GM21737 (cell line): Measurements from ENCODE around the gene TTC28.

ENCODE experiments used
- ATAC-seq: cut with Tn5 transposase; IDR thresholded peaks from one replicate; pipeline ENCODE4 v1.9.1; 2021; ENCODE audit warnings: mild to moderate bottlenecking, moderate library complexity; ENCODE audit not compliant: unreplicated experiment

Gene TTC28

GRCh38 chr22:28412109-28412508, 267.5 kb downstream of the TTC28 start:
- no peak for ATAC-seq

- no peak for ATAC-seq
These were observed 268.5 kb downstream of the TTC28 start for GRCh38 chr22:28411125-28411524.

DNA sequence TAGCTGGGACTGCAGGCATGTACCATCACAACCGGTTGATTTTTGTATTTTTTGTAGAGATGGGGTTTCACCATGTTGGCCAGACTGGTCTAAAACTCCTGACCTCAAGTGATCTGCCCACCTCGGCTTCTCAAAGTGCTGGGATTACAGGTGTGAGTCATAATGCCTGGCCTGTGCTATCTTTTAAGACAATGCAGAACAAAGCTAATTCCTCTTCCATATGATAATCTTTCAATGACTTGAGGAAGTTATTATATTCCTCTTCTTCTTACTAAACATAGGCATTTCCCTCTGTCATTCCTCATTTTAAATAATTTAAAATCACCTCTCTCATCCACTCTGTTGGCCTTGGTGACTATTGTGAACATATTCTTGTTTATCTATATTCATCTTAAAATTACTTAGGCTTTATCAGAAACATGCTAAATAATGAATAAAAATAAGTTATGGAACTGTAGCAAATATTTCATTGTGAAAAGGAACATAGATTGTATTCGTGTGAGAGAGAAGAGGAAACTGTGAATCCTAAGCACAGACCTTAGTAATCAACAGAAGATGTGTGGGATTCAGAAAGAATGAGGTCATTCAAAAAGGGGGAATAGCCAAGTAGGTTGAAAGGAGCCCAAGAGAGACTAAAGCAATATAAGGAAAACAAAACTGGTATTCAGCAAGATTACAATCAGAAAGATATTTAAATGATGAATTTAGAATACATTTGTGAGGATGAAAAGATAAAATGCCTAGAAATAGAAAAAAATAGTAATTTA, 269.4 kb downstream of the TTC28 start:
- ATAC-seq = no peak

GRCh38 chr22:28408709-28409108, 270.9 kb downstream of the TTC28 start:
- no peak for ATAC-seq

- no peak for ATAC-seq
These were observed 272.0 kb downstream of the TTC28 start for GRCh38 chr22:28407645-28408044.

- ATAC-seq = no peak
These were observed 273.4 kb downstream of the TTC28 start for GRCh38 chr22:28406246-28406645.

- no peak for ATAC-seq
These were observed 274.1 kb downstream of the TTC28 start for GRCh38 chr22:28405588-28405987.

GRCh38 chr22:28402539-28402938, 277.1 kb downstream of the TTC28 start:
- ATAC-seq = no peak

DNA sequence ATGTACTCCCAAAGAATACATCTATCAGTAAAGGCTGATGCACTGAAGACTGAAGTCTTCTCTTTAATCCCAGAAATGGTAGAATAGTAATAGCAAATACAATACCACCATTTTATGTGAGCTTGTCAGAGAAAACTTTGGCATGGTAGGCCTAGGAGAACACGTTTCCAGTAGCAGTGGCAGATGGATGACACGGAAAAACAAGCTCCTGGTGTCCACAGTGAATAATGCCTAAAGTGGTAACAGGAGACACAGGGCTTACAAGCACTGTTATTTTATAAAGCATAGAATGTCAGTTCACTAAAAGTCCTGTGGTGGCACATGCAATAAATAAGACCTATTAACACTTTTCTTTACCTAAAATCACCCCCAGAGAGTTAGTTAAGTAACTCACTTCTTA, 277.6 kb downstream of the TTC28 start:
- no peak for ATAC-seq

DNA sequence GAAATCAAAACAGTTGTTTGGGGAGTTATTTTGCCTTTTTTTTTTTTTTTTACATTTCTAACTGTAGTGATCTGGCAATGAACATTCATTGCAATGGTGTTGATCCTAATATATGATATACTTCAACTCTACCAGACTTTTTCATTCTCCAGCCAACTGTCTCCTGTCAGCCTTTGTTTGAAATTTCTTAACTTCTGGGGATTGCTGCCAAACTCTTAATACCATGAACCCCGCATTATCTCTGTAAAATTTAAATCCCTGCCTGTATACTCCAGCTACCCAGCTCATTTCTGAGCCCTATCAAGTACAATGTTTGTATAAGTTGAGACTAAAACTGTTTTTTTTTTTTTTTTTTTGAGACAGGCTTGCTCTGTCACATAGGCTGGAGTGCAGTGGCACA, 280.7 kb downstream of the TTC28 start:
- ATAC-seq = no peak

DNA sequence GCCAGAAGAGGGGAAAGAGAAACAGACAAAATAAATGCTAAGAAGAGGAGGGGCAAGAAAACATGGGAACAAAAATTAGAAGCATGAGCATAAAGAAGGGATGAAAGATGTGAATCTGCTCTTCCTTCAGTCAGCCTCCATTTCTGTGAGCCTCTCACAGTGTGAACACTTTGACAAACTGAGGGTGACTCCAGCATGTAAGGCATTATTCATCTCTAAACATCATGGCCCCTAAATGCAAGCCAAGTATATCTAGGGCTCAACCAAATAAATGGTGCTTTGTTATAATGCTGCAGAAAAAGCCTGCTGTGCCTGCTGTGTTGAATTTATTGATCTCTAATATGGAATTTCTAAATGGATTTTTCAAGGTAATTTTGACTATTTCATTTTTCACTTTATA, 281.3 kb downstream of the TTC28 start:
- no peak for ATAC-seq

- no peak for ATAC-seq
These were observed 282.3 kb downstream of the TTC28 start for GRCh38 chr22:28397306-28397705.

DNA sequence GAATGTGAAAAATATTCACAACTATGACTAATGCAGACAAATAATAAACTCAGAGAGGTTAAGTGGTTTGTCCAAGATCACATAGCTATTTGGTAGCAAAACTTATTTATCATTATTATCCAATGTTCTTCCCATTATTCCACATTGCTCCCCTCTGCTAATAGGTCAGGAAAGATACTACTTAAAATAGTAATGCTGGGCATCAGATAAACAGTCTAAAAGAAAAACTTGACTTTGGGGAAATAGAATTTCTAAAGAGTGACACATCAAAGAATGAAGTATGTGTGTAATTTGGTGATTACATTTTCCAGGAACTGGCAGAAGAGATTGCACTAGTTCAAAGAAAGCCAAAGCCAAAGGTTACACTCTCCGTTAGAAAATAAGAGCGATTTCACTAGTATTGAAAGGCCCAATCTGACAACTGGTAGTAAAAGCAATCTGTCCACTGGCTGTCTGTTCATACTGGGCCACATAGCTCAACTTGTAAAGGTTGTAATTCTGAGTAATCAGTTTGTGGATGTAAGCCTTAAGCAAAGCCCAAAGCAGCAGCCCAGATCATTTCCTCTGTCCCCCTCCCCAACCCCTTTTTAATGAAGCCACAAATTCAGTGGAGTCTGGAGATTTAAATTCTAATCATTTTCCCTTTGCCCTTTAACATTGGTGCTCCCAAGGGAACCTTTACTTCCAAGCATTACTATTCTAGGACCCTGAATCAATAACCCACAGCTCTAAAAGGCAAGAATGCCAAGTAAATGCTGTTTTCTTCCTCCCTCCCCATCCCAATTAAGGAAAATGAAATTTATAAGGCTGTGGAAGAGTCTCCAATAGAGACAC, 283.5 kb downstream of the TTC28 start:
- ATAC-seq = no peak

DNA sequence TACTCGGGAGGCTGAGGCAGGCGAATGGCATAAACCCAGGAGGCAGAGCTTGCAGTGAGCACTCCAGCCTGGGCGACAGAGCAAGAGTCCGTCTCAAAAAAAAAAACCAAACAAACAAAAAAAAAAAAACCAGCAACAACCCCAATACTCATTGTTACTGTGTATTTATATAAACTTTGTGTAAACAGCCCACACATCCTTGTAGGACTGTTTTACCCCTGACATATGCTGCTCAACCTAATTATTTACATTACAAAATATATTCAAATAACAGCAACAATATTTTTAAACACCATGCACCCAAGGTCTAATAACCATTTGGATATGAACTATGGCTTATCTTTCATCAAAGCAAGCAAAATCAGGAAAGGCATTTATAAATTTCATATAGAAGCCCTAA, 284.1 kb downstream of the TTC28 start:
- no peak for ATAC-seq

DNA sequence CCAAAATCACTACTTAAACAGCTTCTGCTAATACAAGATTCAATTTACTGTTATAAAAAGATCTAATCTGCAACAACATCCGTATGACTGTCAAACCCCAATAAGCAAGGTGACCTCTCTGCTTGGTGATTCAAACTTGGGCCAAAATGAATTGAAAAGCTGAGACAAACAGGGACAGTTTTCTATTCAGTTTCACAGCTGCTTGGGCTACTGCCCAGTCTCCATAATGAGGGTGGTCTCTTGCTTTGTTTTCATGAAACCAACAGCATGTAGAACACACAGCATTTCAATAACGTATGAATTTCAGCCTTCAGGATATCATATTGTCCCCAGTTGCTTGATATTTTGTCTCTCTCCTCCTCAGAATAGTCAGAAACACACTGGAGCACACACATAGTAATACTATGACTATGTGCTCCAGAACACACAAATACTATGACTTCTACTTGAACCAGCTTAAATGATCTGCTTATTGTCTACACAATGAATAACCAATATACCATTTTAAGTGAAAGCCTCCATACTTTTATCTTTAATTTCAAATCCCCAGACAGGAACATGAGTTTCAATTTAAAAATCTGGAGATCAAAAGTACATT, 285.0 kb downstream of the TTC28 start:
- no peak for ATAC-seq

GRCh38 chr22:28381429-28382167, 298.0 kb downstream of the TTC28 start:
- ATAC-seq = no peak

DNA sequence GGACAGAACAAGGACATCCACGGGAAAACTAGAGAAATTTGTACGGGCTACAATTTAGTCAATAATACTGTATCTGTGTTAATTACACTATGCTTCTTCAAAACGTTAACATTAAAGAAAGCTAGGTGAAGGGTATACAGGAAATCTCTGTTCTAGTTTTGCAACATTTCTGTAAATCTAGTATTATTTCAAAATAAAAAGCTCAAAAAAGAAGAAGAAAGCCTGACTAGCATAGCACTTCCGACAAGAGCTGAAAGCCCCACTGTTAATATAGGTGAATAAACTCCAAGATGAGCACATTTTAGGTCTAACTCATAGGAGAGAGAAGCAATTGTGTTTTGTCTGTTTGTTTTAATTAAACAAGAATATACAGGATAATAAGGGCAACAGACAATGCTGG, 299.7 kb downstream of the TTC28 start:
- ATAC-seq = no peak

DNA sequence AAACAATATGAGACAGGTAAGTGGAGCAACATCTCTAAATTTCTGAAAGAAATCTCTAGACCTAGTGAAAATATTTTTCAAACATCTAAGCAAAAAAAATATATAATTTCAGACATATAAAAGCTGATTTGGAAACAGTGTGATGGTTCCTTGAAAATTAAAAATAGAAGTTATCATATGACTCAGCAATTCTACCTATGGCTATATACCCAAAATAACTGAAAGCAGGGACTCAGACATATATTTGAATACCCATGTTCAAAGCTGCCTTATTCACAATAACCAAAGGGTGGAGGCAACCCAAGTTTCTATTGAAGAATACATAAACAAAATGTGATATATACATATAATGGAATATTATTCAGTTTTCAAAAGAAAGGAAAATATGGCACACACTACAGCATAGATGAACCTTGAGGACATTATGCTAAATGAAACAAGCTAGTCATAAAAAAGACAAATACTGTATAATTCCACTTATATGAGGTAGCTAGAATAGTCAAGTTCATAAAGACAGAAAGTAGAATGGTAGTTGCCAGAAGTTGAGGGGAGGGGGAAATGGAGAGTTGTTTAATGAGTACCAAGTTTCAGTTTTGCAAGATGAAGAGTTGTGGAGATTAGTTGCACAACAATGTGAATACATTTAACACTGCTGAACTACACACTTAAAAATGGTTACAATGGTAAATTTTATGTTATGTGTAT, 300.4 kb downstream of the TTC28 start:
- ATAC-seq = no peak

- ATAC-seq = no peak
These were observed 303.7 kb downstream of the TTC28 start for GRCh38 chr22:28375761-28376534.

DNA sequence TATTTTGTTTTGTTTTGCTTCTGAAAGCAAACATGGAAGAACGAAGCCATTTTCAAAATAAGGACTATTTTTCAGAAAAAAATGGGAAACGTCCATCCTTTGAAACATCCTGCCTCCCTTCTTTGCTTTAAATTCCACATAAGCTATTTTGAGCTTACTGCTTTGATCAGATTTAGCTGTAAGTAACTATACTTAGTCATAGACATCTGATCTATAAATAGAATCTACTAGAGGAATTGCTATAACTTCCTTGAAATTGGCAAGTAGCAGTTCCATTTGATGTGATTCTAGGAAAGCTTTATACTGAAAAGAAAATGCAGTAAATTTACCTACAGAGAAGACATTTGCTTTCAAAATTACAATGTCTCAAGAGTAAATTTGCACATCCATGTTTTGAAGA, 305.8 kb downstream of the TTC28 start:
- ATAC-seq = no peak
